GM19463 (cell line): ENCODE data around the gene SLIT3.

Source experiments
- ATAC-seq: cut with Tn5 transposase; IDR thresholded peaks from one replicate; pipeline ENCODE4 v1.9.1; 2021; ENCODE audit warnings: mild to moderate bottlenecking, moderate library complexity; ENCODE audit not compliant: unreplicated experiment

SLIT3 gene

DNA sequence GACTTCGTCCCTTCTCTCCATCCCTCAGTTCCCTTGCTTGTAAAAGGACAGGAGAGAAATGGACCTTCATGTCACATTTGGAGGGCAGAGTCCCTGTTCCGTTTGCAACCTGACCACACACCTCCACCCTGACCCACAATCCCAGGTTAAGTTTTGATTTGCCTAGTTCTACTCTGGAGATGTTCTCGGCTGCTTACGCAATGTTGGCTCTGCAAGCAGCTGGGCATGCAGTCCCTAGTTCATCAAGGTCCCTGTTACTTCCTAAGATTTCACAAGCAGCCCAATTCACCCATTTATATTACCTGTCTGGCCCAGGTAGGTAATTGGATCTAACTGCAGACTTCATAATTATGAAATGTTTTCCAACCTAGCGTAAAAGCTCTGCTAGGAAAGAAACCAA, 28.8 kb downstream of the SLIT3 start:
- ATAC-seq: no peak

DNA sequence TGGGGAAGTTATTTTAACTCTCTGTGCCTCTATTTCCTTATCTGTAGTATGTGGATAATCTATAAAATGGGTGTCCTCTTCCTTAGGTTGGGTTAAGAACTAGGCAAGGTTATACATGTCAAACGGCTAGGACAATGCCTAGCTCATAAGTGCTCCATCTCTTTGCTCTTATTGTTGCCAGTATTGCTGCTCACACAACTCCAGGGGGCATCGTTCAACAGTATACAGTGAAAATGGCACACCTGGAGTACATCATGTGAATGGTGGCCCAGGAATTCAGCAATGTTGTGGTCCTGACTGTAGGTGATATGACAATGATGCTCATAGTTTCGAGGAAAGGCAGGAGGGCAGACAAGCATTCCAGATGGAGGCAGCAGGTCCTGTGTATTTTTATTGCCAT, 30.1 kb downstream of the SLIT3 start:
- no peak for ATAC-seq

DNA sequence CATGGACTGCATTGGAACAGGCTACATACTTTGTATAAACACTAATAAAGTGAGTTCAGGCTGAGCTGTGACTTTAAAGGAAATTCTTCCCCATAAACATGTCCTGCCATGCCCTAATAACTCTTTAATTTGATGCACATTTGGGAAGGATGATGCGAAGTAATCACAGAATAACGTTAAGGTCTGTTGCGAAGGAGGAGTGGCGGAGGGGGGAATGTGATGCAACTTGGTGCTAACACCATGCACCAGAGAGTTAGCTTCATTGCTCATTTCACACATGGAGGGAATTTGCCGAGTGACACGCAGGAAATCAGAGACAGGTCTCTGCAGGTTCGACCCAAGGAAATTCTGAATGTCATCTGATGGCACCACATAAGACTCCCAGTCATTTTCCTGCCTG, 32.9 kb downstream of the SLIT3 start:
- no peak for ATAC-seq

DNA sequence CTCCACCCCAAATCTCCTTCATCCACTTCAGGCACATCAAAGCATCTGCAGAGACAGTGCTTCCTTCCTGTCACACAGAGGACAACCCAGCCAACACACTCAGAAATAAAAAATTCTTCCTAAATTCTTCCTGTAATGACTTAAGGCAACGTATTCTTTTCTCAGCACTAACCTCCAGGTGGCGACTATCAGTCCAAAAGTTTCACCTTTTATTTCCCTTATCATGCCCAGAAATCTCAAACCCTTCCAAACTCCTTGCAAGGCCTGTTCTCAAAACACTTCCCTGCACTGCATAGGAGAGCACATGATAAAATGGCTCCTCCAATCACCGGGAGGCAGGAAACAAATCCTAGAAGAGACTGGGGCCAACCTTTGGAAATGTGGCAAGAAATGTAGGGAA, 35.1 kb downstream of the SLIT3 start:
- no peak for ATAC-seq

DNA sequence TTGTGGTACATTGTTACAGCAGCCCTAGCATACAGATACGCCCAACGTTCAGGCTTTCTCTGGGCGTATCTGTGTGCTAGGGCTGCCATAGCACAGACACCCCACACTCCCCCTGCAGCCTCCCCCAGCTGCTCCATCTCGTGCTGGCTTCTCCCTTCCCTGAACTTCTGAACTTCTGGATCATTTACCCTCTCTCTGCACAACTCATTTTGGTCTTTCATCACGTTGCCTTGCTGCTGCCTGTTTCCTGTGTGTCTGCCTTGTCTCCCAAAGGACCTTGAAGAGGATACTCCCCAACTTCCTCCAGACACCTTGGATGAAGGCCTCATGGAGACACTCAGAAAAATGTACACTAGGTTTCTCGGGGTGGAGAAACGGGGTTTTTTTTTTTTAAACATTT, 37.3 kb downstream of the SLIT3 start:
- no peak for ATAC-seq

DNA sequence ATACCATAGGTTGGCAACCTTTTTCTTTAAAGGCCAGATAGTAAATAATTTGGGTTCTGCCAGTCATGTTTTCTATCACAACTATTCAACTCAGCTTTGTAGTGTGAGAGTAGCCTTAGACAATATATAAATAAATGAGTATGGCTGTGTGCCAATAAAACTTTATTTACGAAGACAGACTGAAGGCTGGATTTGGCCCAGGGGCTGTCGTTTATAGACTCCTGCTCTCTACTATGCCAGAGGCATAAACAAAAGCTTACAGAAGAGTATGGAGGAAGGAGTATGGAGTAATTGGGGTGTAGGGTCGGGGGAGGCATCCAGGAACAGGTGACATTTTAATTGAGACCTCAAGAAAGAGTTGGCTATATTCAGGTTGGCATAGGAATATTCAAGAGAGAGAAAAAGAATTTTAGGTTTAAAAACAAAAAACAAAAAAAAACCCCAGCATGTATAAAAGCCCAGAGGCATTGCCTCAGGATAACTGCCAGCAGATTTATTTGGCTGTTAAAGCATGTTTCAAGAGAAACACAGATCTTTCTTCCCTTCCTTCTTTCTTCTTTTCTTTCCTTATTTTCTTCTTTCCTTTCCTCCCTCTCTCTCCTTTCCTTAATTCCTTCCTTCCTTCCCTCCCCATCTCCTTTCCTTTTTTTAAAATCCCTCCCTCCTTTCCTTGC, 39.9 kb downstream of the SLIT3 start:
- ATAC-seq: no peak

DNA sequence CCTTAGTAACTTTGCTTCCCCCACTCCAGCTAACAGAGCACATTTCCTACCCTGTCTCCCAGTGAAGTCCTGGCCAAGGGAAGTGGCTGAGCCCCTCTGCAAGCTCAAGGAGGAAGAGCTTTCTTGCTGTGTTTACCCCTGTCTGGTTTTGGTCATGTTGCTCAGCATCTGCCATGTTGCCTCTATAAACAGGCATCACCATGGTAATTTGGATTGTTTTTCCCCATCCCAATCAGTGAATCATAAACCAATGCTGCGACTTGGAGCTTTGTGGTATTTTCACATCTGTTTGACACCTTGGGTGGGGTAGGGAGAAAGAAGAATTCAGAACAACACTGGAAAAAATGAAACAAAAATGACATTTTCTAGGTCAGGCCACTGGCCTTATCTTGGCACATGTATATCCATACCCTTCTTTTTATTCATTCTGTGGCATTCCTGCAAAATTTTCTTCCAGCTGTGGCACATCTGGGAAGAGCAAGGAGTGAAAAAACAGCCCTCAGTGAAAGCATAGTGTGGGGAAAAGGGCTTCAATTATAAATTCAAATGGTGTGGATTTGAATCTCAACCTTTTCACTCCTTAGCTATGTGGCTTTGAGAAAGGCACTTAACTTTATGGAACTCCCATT, 42.5 kb downstream of the SLIT3 start:
- ATAC-seq: no peak

DNA sequence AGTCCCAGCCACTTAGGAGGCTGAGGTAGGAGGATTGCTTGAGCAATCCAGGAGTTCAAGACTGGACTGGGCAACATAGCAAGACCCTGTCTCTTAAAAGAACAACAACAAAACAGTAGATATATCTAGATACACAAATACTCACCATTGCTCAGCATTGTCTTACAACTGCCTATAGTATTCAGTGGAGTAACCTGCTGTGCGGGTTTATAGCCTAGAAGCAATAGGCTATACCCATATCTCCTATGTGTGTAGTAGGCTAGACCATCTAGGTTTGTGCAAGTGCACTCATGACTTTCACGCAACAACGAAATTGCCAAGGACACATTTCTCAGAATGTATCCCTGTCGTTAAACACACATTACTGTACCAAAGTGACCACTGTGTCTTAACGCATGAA, 44.7 kb downstream of the SLIT3 start:
- no peak for ATAC-seq

DNA sequence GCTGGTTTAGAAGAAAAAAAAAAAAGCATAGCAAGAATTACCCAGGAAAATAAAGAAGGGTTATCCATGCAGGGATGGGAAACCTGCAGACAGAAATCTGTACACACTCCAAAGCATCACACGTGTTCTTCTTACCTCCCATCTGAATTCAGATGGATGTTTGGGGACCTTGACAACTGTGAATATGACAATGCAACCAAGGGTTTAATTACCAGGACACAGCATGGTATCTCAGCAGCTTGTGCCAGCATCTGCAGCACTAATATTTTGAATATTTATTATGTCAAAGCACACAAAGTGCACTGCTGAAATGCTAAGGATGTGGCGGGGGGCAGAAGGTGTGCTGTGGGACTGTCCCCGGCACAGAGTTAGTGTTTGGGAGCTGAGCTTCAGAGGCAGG, 47.9 kb downstream of the SLIT3 start:
- ATAC-seq: no peak

DNA sequence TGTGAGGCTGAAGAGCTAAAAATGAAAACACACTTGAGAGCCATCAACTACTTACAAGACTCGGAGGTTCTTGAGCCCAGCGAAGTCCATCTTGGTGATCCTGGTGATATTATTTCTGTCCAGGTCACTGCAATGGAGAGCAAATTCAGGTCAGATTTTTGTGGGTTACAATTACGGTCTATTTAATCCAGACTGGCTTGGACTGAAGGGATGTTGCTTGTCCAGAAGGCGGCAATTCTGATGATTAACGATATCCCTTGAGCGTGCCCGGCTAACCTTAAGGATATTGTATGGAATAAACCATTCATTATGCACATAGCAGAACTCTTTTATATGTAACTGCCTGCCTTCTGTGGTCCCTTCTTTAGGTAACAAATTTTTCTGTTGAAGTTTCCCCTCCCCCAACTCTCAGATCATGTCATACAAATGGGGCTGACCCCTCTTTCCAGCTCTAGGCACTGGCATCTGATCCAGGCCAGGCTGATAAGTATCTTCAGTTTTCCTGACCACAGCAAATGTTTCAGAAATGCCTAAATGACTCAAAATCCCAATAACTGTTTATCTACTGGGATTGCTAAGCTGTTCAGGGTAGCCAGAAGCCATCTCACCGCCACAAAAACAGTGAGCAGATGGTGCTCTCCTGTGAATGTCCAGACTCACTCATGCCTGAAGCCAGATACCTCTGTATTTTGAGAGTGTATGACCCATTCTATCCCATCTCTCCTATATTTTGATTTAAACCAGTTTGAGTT, 49.4 kb downstream of the SLIT3 start:
- no peak for ATAC-seq

DNA sequence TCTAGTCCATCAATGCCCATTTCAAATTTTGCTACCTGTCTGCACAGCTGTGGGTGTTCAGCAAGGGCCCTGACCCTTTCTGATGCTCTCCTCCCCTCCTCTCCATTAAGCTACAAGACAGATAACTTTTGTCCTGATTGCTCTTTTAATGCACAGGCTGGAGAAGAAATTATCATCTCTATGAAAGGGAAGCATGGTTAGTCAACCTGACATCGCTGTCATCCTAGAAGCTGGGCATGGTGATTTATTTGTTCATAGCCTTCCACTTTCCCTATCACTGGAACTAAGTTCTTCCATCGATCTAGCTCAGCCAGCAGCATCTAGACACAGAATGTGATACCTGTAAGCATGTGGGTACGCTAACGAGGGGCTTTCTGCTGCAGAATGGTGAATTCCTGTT, 50.1 kb downstream of the SLIT3 start:
- ATAC-seq: no peak

DNA sequence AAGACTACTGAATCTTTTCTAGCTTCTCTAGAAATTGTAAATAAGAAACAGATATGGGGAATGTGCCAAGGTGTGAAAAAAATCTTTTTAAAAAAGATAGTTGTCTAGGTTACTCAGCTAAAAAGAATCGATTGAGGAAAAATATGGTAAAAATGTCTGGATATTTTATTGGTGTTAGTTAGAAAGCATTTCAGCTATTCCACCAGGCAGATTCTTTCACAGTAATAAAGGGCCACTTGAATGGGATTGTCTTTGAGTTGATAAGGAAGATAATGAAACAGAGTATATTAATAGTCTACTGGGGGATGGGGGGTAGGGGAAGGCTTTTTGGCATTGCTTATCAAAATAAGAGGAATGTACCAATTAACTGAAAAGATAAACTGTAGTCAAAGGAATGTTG, 51.9 kb downstream of the SLIT3 start:
- no peak for ATAC-seq

DNA sequence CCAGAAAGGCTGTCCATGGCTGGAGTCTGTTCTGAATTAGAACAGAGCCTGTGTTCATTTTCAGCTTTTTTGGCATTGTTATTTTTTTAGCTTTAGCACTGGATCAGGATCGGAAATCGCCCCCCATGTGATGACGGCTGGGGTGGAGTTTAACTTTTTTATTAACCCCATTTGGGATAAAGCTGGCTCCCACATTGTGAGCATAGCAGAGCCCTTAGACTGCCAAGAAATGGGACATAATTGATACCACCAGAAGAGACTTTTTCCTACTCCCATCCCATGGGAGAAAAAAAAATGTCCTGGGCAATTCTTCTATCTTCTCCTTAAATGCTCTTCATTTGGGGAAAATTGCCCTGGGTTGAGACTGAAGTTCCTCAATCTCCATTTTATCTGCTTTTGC, 52.4 kb downstream of the SLIT3 start:
- no peak for ATAC-seq

DNA sequence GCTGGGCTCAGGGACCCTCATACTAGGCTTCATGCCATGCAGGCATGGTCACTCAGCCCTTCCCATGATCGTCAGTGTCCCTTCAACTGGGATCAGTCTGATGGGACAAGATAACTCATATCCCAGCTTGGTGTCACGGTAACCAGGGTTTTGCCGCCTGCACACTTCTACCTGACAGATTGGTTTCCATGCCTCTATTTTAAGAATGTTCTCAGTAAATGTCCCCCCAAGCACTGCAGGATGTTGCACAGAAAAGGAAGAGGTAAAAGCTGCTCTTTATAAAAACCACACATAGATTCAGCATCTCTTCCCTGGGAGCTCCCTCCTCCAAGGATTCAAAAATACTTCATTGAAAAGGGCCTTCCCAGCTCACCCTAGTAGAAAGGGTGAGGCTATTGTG, 56.1 kb downstream of the SLIT3 start:
- no peak for ATAC-seq

DNA sequence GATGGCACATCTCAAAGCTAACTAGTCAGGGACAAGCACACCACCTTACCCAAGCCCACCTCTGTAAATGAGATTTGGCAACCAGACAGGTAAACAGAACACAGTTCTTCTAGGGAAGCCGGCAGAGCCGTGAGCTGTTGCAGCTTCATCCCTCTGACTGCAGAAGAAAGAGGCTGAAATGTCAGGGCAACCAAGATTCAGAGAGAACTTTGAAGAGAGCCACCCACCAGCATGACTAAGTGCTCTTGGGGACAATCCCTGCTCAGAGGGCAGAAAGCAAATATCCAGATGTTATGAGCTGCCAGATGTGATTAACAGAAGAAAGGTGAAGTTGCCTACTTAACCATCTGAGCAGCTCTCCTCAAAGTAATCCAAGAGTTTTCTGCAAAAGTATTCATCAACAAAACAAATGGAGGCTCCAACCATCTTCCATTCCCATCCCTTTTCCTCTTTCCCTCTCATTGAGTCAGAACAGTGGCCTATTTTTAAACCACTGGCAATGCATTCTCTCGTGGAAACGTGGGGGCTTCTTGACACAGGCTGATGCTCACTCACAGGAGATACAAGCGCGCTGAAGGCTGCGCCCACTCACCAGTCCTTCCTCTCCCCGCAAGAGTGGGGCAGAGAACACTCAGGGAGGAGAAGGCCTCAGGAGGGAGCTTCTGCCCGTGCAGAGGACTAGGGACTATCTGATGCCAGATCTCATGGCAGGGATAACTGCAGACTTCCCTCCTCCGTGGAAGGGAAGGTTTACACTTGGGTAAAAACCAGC, 57.1 kb downstream of the SLIT3 start:
- ATAC-seq: no peak

DNA sequence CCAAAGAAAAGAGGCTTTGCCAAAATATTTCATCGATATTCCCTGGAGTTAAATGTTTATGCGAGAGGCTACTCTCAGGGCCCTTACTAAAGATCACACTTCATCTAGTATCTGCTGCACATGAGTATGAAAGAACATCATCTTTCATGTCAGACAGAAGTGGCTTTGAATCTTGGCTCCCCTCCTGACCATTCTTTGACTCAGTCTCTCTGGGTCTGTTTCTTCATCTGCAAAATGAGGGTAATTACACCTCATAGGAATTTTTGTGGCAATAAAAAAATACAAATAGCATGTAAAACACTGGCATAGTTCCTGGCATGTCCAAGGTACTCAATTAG, 58.1 kb downstream of the SLIT3 start:
- no peak for ATAC-seq

DNA sequence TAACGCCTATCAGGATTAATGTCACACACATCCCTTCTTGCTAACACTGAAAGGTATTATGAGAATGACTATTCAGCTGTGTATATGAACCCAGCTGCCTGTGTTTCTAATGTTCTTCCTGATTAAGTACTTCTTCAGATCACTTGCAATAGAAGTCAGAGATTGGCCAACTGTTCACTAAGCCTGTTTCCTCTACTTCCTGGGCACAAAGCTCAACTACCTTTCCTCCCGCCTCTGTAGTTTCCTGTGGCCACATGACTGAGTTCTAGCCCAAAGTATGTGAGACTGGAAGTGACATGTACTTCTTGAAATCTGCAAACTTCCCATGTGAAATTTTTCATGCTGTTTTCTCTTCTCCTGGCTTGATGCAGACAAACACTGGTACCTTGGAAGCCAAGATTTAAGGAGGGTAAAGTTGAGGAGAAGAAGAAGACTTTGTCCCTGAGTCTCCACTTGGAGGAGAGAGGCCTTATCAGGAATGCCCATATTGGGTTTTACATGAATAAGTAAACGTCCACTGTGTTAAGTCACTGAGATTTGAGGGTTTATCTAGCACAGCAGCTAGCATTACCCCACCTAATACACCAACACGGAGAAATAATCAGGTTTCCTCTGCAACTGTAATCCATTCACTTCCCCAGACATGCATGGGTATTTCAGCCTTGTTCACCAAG, 58.6 kb downstream of the SLIT3 start:
- ATAC-seq: no peak

DNA sequence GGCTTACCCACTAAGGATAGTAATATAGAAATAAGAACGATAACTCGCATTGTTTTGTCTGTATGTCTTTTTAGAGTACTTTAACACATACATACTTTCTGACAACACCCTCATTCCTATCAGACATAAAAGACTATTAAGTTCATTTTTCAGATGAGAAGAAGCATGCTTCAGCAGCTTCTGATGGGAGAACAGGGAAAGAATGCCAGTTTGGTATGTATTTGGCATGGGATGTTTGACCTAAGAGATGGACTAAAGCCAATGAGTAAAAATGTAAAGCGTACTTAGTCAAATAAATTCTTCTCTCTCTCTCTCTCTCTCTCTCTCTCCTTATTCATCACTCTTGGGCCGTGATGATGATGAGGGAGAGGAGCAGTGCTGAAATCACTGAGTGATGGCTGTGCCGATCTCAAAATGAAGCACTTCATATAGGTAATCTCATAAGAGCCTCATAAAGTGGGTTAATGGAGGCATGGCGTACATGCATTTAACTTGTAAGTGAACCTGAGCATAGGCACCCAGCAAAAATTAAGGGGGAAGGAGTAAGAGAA, 71.5 kb downstream of the SLIT3 start:
- no peak for ATAC-seq

DNA sequence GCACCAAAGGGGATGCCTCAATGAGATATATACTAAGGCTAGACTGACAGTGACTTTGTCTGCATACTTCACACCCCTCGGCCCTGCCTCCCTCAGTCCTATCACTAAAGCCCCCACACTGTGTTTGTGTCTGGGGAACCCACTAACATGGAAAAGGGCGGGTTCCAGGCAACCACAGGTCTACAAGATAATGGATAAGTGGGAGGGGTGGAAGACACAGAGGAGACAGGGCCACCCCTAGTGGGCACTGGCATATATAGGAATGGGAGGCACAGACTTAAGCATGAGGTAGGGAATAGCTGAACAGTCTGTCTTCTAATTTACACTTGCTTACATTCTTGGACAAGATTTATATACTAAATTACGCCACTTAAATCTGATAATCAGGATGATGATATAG, 74.0 kb downstream of the SLIT3 start:
- no peak for ATAC-seq

DNA sequence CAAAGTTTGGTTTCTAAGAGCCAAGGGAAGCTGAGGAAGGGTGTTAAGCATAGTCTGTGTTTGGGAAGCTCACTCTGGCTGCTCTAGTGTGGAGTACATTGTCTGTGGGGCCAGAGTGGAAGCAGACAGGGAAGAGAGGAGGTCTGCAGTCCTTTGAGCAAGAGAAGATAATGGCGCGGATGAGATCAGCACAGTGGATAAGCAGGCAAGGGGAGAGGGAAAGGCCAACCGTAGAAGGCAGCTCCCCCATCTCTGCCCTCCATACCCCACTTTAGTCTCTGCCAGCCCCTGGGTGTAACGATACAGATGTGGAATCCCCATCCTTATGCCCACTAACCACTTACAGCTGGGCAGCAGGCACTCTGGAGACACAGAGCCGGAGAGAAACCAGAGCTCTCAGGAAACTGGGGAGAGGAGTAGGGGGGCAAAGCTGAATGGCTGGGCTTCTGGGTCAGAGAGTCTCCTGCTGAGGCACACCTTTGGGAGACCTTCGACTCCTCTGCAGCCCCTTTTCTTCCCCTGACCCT, 75.0 kb downstream of the SLIT3 start:
- no peak for ATAC-seq

DNA sequence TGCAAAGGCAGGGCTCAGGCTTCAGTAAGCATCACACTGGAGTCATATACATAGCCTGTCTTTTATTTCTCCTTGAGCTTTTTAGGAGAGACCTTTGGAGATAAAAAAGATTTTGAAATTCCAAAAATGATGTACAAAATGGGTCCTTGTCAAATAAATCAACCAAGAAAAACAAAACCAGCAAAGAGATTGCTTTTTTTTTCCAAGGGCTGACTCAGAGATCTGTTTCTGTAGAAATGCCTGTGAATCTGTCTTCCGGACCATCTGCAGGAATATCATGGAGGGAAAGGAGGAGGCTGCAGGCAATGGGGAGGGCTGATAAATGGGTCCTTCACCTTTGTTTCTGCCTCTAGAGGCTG, 77.4 kb downstream of the SLIT3 start:
- no peak for ATAC-seq
